Measurements from ENCODE around the gene FKBP1A. TPM values are rescaled to one million over a fixed set of nuclear protein-coding genes. Genes with fewer than 3 reads are reported as not detected.

Gene FKBP1A
- total RNA-seq, 1 donor from 2014 or later: 128 TPM

- Mint-ChIP-seq H3K9me3 (no peaks in the 10 kb centered on the region), H3K4me1 (peaks cover 41% of the 10 kb centered on the region), H3K4me3 (no peak overlapping the region), H3K27me3 (no peaks in the 10 kb centered on the region), H3K27ac (no peak overlapping the region), H3K36me3 (ENCODE audit: low read depth) (peaks cover 54% of the 10 kb centered on the region)
- ChIA-PET CTCF (no interaction called here), POLR2A (no interaction called here)
- TF ChIP-seq CTCF (IDR thresholded peaks at IDR 0.05): no peak
- intact Hi-C loops (cut with micrococcal nuclease): no loop called here
- DNase-seq (no peak), ATAC-seq (ENCODE audit: low read depth) (no peak)
These were observed 18.6 kb downstream of the FKBP1A start for GRCh38 chr20:1374246-1374645.

DNA sequence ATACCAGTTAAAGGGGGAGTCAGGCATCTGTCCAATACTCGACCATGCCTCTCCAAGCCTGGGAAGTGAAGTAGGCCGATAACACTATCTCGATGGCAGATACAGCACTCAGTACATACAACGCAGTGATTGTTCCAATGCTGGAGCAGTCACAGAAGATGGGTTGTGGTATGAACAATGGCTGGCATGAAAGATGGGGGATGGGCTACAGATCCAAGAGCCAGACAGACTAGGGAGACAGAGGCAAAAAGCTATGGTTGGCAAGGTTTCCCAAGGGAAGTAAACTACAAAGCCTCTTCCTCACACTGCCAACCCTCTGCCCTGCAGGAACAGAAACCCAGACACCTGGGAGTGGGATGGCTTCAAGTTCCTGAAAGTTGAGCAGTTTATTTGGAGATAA, 19.2 kb downstream of the FKBP1A start:
- intact Hi-C loops (cut with micrococcal nuclease): no loop called here
- ChIA-PET CTCF (no interaction called here), POLR2A (no interaction called here)
- no peak overlapping the region for H3K4me3 Mint-ChIP-seq
- peaks cover 37% of the 10 kb centered on the region for H3K4me1 Mint-ChIP-seq
- no peak for TF ChIP-seq CTCF (IDR thresholded peaks at IDR 0.05)
- H3K36me3 Mint-ChIP-seq (ENCODE audit: low read depth): peaks cover 60% of the 10 kb centered on the region
- no peak for ATAC-seq (ENCODE audit: low read depth)
- H3K9me3 Mint-ChIP-seq: no peaks in the 10 kb centered on the region
- no peak overlapping the region for H3K27ac Mint-ChIP-seq
- DNase-seq: no peak
- H3K27me3 Mint-ChIP-seq: no peaks in the 10 kb centered on the region

DNA sequence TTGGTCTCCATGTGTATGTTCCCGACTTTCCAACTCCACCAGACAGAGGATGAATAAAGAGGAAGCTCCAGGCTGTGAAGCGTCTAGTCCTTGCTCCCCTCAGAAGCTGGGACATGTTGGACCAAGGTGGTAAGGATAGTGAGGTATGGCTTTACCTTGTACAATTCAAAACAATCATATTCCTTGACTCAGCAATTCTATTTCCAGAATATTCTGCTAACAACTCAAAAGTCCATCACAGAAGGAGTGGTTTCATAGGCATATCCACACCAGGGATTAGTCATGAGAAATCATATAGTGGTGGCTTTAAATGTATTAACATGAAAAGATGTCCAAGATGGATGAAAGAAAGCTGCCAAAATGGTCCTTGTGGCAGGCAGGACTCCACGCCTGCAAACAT, 19.8 kb downstream of the FKBP1A start:
- Mint-ChIP-seq H3K4me1 (peaks cover 31% of the 10 kb centered on the region), H3K36me3 (ENCODE audit: low read depth) (peaks cover 64% of the 10 kb centered on the region), H3K9me3 (no peaks in the 10 kb centered on the region), H3K27ac (no peak overlapping the region), H3K27me3 (no peaks in the 10 kb centered on the region), H3K4me3 (no peak overlapping the region)
- intact Hi-C loops (cut with micrococcal nuclease): no loop called here
- CTCF ChIA-PET: no interaction called here
- POLR2A ChIA-PET: no interaction called here
- DNase-seq: no peak
- no peak for TF ChIP-seq CTCF (IDR thresholded peaks at IDR 0.05)
- ATAC-seq (ENCODE audit: low read depth): no peak

DNA sequence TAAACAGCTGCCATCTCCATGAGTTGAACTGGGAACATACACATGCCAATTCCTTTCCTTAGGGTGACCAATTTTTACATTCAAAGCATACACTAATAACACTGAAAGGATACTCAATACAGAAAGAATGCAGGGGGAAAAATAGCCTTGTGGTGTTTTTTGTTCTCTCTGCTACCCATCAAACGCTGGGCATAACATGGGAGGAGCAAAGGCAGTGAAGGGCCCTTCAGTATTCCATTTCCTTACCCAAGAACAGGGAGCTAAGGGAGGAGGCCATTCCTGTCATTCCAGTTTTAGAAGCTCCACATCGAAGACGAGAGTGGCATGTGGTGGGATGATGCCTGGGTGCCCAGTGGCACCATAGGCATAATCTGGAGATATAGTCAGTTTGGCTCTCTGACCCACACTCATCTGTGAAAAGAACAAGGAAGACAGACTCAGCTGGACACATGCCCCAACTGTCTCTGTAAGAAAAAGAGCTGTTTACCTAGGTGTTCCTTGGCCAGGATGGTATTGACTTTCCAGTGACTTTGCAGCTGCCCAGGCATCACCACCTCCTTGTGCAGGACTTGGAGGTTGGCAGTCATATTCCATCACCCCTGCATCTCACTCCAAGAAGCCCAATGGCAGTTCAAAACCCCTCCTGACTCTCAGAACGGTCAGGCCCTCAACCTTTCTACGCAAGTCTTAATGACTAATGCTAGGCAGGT, 20.9 kb downstream of the FKBP1A start:
- H3K4me1 Mint-ChIP-seq: peaks cover 20% of the 10 kb centered on the region

DNA sequence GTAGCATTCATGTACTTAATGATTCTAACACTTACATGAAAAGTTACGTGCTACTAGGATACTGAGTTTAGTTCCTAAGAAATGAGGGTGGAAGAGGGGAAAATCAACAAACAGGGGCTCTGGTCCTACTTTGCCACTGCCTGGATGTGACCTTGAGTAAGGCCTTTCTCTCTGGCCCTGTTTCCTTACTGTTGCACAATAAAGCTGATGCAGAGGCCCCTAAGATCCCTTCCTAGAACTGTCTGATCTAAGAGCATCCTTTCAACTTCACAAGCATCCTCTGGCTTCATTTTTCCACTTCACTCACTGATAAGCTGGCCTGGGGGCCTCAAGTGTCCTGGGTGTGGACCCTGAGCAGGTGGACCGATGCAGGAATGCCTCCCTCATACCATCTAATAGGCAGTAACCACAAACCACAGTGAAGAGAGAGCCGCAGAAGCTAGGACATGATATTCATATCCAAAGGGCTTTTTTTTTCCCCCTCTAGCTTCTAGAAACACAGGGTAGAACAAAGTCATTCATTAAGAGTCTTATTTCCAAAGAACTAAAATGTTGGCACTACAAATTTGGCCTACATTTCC, 21.6 kb downstream of the FKBP1A start:
- POLR2A ChIA-PET: no interaction called here
- no peaks in the 10 kb centered on the region for H3K27me3 Mint-ChIP-seq
- no peak overlapping the region for H3K4me3 Mint-ChIP-seq
- no peak for TF ChIP-seq CTCF (IDR thresholded peaks at IDR 0.05)
- peaks cover 75% of the 10 kb centered on the region for H3K36me3 Mint-ChIP-seq (ENCODE audit: low read depth)
- no peak for ATAC-seq (ENCODE audit: low read depth)
- intact Hi-C loops (cut with micrococcal nuclease): no loop called here
- H3K9me3 Mint-ChIP-seq: no peaks in the 10 kb centered on the region
- H3K27ac Mint-ChIP-seq: peak overlapping the region; percentile 24
- CTCF ChIA-PET: no interaction called here
- no peak for DNase-seq
- peaks cover 14% of the 10 kb centered on the region for H3K4me1 Mint-ChIP-seq

More for the DNA sequence above, 20.9 kb downstream of the FKBP1A start:
- Mint-ChIP-seq H3K27ac (no peak overlapping the region), H3K36me3 (ENCODE audit: low read depth) (peaks cover 73% of the 10 kb centered on the region), H3K4me3 (no peak overlapping the region), H3K9me3 (no peaks in the 10 kb centered on the region), H3K27me3 (no peaks in the 10 kb centered on the region)
- ChIA-PET POLR2A (no interaction called here), CTCF (no interaction called here)
- ATAC-seq (ENCODE audit: low read depth) (no peak), DNase-seq (no peak)
- TF ChIP-seq CTCF (IDR thresholded peaks at IDR 0.05): no peak
- intact Hi-C loops (cut with micrococcal nuclease): no loop called here

All from activated B cell treated with CpG ODN at 0.5 μM for 24 hours (primary cell).